ENCODE results near the gene MPO. TPM values are rescaled to one million over a fixed set of nuclear protein-coding genes. Genes with fewer than 3 reads are reported as not detected.

MPO gene
- total RNA-seq, 1 experiment from 2014 or later, result not detected

DNA sequence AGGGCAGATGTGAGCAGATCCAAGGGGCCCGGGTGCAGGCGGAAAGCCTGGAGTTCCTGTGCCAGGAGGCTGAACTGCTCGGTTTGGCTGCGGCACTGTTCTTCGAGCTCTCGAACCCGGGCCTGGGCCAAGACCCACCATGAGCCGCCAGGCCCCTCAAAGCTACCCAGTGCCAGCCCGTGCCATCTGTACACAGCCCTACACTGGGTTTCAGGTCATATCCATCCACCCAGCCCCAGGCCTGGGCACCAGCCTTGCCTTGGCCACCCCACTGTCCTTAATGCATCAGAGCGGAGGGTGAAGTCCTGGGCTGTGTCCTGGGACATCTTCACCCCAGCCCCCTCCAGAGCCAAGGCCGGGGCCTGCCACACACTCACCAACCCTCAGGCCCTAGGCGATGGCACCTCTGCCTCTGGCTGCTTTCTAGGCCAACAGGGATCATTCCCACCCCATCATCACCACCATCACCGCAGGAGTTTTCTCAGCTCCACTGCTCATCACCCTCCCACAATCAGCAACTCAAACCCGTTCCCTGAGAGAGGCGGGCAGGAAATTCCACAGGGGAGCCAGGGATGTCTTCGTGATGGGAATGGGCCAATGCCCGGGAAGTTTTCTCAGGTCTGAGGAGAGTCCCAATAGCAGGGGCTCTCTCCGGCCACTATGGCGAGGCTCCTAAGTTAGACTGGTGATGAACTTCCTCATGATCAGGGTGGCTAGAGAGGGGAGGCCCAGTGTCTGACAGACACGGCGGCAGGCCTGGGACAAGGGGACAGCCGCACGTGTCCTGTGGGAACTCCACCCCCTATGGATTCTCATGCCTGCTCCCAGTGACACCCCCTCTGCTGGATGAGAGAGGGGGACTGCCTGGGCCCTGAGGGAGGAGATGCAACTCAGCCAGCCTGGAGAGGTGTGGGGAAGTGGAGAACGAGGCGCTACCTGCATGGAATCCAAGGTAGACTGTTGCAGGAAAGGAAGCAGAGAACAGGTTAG is 38.7 kb upstream of the MPO start:
- RAD21 ChIA-PET (ENCODE audit: low non-redundant PET in 1 of 2, low total read pairs in 2 of 2, uncharacterized antibody in 2 of 2, unreplicated experiment in 2 of 2), result no interaction called here

More for the DNA sequence above, 38.7 kb upstream of the MPO start:
- Histone ChIP-seq H3K4me1 (ENCODE audit: control insufficient read depth in 1 of 2, insufficient read depth in 2 of 2, low read length in 2 of 2) (peaks cover 8 to 17% of the 10 kb centered on the region in 2 experiments; a peak in 3 of 4 replicates), H3K79me2 (ENCODE audit: insufficient read depth, low read length) (no peaks in the 10 kb centered on the region), H3K9me3 (ENCODE audit: control insufficient read depth in 1 of 2, insufficient read depth in 1 of 2, low read depth in 1 of 2, low read length in 2 of 2) (no peaks in the 10 kb centered on the region), H3K9ac (ENCODE audit: low read length) (no peak overlapping the region), H3K4me2 (ENCODE audit: low read length) (no peak overlapping the region), H3K27ac (ENCODE audit: low read depth, low read length) (no peak overlapping the region), H2AFZ (ENCODE audit: low read depth, low read length, poor library complexity, severe bottlenecking) (no peak overlapping the region), H3K9me2 (ENCODE audit: insufficient read depth) (no peaks in the 10 kb centered on the region), H3K36me3 (ENCODE audit: control insufficient read depth in 1 of 2, insufficient read depth in 2 of 2, low read length in 2 of 2) (no peaks in the 10 kb centered on the region), H4K20me1 (ENCODE audit: insufficient read depth) (no peaks in the 10 kb centered on the region), H3K4me3 (replicated peaks in 1 of 2; ENCODE audit: low read depth in 1 of 2, low read length in 2 of 2) (no peak overlapping the region), H3K27me3 (ENCODE audit: insufficient read depth, low read length) (no peaks in the 10 kb centered on the region)
- ChIA-PET POLR2A (no interaction called here), CTCF (interaction anchor here (7.6 kb wide), 1 partner anchor 128 kb away, joined by 124 read pairs; no protein-coding TSS in a partner anchor)
- BruUV-seq (replicated peaks), result no TSS peak
- TF ChIP-seq, protein P1, sequence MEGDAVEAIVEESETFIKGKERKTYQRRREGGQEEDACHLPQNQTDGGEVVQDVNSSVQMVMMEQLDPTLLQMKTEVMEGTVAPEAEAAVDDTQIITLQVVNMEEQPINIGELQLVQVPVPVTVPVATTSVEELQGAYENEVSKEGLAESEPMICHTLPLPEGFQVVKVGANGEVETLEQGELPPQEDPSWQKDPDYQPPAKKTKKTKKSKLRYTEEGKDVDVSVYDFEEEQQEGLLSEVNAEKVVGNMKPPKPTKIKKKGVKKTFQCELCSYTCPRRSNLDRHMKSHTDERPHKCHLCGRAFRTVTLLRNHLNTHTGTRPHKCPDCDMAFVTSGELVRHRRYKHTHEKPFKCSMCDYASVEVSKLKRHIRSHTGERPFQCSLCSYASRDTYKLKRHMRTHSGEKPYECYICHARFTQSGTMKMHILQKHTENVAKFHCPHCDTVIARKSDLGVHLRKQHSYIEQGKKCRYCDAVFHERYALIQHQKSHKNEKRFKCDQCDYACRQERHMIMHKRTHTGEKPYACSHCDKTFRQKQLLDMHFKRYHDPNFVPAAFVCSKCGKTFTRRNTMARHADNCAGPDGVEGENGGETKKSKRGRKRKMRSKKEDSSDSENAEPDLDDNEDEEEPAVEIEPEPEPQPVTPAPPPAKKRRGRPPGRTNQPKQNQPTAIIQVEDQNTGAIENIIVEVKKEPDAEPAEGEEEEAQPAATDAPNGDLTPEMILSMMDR (IDR thresholded peaks at IDR 0.05 in 2 of 3, conservative IDR thresholded peaks at IDR 0.05 in 1 of 3; ENCODE audit: borderline replicate concordance in 1 of 3, insufficient read depth in 1 of 3, low read depth in 2 of 3, low read length in 2 of 3), result no peak
- TF ChIP-seq POLR2A (IDR thresholded peaks at IDR 0.05; ENCODE audit: borderline replicate concordance, extremely low read depth, insufficient read depth, insufficient read length), result no peak
- TF ChIP-seq ELF1 (IDR thresholded peaks at IDR 0.05; ENCODE audit: borderline replicate concordance, low read depth), result no peak
- TF ChIP-seq, protein P2, sequence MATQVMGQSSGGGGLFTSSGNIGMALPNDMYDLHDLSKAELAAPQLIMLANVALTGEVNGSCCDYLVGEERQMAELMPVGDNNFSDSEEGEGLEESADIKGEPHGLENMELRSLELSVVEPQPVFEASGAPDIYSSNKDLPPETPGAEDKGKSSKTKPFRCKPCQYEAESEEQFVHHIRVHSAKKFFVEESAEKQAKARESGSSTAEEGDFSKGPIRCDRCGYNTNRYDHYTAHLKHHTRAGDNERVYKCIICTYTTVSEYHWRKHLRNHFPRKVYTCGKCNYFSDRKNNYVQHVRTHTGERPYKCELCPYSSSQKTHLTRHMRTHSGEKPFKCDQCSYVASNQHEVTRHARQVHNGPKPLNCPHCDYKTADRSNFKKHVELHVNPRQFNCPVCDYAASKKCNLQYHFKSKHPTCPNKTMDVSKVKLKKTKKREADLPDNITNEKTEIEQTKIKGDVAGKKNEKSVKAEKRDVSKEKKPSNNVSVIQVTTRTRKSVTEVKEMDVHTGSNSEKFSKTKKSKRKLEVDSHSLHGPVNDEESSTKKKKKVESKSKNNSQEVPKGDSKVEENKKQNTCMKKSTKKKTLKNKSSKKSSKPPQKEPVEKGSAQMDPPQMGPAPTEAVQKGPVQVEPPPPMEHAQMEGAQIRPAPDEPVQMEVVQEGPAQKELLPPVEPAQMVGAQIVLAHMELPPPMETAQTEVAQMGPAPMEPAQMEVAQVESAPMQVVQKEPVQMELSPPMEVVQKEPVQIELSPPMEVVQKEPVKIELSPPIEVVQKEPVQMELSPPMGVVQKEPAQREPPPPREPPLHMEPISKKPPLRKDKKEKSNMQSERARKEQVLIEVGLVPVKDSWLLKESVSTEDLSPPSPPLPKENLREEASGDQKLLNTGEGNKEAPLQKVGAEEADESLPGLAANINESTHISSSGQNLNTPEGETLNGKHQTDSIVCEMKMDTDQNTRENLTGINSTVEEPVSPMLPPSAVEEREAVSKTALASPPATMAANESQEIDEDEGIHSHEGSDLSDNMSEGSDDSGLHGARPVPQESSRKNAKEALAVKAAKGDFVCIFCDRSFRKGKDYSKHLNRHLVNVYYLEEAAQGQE (IDR thresholded peaks at IDR 0.05; ENCODE audit: low read depth), result no peak
- TF ChIP-seq JUND (IDR thresholded peaks at IDR 0.05), result no peak
- TF ChIP-seq RAD21 (IDR thresholded peaks at IDR 0.05; ENCODE audit: low read depth), result no peak
- TF ChIP-seq, protein P3, sequence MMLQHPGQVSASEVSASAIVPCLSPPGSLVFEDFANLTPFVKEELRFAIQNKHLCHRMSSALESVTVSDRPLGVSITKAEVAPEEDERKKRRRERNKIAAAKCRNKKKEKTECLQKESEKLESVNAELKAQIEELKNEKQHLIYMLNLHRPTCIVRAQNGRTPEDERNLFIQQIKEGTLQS (IDR thresholded peaks at IDR 0.05), result no peak
- TF ChIP-seq EZH2phosphoT487 (IDR thresholded peaks at IDR 0.05; ENCODE audit: borderline replicate concordance), result no peak
- intact Hi-C loops (cut with micrococcal nuclease), result loop anchor here (5.0 to 10.0 kb wide), 2 partner anchors 198 to 685 kb away; no protein-coding TSS in a partner anchor
- no peak for ATAC-seq
- DNase-seq (ENCODE audit: low read depth, low spot score), result no peak
